HPDE6-E6E7 (cell line): ENCODE data around the gene TAB2.

Experiments used
- DNase-seq: peaks from one replicate; pipeline ENCODE4 v3.0.0; 2011; ENCODE audit warnings: missing footprints; ENCODE audit errors: extremely low spot score

The TAB2 gene

GRCh38 chr6:149317644-149318571, at the start of gene TAB2:
Gene TAB2, plus strand, starts transcription at chr6:149317712. Its CDS starts 52,286 bp downstream, at chr6:149369998.
- DNase-seq, result no peak

DNA sequence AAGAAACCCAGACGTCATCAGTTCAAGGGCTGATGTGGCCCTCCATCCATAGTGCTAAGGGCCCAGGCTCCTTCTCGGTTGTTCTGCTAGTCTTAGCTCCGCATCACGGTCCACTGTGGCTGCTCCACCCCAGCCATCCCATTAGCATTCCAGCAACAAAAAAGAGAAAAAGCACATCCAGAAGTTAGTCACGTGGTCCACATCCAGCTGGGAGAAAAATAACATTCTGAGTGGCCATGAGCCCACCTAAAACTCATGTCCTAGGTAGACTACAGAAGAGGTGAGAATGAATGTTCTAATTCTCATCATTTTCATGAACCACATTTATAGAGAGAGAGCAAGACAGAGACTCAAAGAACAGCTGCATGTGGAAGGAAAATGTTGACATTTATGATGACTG, 49.4 kb upstream of the TAB2 start:
- no peak for DNase-seq

DNA sequence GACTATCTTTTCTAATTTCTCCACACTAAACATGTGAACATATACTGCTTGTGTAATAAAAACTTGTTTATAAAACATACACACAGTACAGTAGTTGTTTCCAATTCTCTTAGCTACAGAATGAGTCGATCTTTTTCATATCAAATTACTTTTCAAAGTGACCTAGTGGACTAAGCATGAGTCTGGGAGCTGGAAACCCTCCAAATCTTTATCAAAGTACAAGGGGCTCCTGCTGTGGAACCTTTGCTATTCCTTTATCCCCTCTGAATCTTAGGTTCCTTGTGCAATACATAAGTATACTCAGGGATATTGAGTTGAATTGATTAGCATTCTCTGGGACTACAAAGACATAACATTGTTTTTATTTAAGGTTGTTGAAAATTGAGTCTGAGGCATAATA, 48.7 kb upstream of the TAB2 start:
- DNase-seq, result no peak

GRCh38 chr6:149270616-149271015, 46.9 kb upstream of the TAB2 start:
- no peak for DNase-seq

DNA sequence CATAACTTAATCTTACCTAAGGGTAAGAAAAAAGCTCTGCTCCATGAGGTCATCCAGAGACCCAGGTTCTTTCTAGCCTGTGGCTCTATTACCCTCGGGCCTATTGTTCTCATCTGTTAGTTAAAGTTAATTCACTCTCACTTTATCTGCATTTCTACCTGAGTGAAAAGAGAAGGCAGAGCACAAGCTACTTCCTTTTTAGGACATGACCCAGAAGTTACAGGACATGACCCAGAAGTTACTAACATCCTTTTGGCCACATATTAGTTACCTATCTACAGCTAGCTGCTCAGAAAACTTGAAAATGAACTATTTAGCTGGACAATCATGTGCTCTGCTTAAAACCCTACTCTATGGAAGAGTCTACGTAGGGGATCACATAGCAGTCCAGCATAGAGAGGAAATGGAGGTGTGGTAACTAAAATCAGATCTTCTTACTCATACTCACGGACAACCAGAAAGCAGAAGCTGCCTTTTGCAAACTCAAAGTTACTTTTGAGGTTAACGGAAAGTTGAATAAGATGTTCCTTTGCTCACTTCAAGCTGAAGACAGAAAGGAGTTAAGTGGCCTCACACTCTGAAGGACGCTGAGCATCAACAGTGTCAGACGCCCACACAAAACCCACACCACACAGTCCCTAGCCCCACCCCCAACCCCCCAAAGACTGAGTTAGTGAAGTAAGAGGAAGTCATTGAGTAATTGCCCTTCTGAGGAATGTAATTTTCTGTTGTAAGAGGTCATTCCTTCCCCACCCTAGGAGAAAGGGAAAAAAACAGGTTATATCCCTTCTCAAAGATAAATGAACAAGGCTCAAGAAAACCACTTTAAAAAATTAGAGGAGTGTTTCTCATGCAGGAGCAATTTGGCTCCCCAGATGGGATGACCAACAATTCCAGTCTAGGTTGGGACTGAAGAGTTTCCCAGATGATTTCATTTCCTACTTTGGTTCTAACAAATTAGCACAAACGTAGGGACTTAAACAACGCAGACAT, 45.9 kb upstream of the TAB2 start:
- no peak for DNase-seq

DNA sequence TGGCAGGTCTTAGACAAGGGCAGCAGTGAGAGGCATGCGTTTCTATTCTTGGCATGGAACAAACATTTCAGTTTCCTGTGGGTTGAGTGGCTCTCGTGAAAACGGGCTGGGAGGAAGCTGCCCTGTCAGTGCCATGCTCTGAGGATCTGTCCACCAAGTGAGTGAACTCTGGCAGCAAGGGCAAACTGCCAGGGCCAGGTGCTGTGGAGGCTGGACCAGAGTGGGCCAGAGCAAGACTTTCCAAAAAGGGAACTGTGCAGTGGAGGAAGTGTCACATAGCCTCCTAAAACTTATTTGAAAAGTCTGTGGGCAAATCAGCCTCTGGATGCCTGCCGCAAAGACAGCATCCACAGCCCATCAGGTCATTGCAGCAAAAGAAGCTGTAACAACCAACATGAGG, 44.2 kb upstream of the TAB2 start:
- no peak for DNase-seq

DNA sequence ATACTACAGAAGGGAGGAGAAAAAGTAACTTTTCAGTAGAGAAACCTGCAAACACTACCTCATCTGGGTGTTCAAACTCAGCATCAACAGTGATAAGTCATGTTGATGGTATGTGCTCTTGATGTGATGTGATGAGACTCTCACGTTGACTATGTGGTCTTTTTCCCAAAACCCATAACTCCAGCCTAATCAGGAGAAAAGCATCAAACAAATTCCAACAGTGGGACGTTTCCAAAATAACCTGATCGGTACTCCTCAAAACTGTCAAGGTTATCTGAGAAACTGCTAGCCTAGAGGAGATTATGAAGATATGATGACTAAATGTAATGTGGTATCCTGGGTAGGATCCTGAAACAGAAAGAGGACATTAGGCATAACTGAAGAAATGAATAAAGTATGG, 41.9 kb upstream of the TAB2 start:
- DNase-seq, result no peak

DNA sequence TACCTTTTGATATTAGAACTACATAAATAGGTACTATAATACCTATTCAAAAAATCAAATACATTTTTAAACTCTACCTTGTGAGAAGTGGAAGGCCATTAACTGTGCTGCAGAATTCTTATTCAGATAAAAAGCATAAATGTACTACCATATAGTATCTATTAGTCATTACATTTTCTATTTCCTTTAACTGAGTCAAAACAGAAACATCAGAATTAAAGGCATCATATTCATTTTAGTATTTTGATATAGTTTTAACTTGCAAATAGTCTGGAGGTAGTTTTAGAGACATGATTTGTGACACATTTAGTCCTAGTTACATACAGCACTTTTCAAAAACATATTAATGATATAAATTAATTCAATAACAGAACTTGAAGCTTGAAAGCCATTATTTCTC, 39.9 kb upstream of the TAB2 start:
- DNase-seq, result no peak

- DNase-seq, result no peak
Observed at GRCh38 chr6:149278997-149279396, 38.5 kb upstream of the TAB2 start.

DNA sequence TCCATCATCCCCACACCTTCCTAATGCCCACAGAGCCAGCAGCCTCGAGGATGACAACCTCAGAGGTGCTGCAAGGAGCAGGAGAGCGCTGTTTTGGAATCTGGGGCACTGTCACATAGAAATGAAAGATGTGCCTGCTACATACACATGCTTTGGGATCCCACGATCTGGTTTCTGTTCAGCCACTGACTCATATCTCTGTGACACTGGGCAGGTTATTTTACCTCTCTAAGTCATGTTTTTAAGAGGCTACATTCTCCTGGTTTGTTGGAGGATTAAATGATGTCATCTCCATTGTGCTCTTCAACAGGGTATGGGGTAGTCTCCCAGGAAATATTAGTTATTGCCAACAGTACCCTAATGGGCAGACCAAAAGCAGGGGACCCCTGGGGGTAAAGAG, 32.6 kb upstream of the TAB2 start:
- no peak for DNase-seq

GRCh38 chr6:149285626-149286025, 31.9 kb upstream of the TAB2 start:
- DNase-seq, result no peak

DNA sequence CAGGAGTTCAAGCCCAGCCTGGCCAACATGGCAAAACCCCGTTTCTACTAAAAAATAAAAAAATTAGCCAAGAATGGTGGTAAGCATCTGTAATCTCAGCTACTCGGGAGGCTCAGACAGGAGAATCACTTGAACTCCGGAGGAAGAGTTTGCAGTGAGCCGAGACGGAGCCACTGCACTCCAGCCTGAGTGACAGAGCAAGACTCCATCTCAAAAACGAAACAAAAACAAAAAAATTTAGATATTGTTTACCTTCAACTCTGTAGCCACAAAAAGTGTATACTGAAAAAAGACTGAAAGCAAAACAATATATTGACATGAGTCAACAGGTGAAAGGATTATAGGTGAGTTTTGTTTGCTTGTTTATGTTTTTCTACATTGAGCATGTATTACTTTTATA, 30.6 kb upstream of the TAB2 start:
- no peak for DNase-seq

DNA sequence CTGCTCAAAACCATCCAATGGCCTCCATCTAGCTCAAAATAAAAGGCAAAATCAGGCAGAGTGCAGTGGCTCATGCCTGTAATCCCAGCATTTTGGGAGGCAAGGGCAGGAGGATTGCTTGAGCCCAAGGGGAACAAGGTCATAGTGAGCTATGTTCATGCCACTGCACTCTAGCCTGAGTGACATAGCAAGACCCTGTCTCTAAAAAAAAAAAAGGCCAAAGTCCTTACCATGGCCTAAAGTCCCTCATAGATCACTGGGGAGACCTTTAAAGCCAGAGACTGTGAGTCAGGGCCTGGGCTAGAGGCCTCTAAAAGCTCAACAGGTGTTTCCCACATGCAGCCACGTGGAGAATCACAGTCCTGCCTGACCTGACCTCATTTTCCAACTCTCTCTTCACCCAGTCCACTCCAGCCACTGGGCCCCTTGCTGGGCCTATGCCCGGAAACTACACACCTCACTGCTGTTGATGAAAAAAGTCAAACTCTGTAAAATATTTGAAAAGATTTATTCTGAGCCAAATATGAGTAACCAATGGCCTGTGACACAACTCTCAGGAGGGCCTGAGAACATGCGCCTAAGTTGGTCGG, 28.2 kb upstream of the TAB2 start:
- DNase-seq, result no peak

- DNase-seq, result no peak
Observed at GRCh38 chr6:149289966-149290365, 27.5 kb upstream of the TAB2 start.

DNA sequence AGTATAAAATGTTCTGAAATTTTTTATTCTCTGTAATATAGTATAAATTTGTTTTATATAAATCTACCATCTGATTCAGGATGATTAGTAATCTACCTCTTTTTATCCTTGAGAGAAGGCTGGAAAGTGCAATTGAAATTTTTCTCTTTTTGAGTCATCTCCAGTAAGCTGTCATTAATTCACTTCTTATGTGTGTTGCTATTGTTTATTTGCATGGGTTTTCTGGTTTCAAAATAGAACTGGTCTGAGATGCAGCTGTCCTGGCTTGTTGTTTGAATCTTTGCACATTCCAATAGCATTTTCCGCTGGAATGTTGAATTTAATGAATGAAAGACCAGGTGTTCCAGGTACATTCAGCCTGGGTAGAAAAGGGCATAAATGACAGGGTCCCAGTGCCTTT, 24.3 kb upstream of the TAB2 start:
- DNase-seq, result peak; percentile 44

DNA sequence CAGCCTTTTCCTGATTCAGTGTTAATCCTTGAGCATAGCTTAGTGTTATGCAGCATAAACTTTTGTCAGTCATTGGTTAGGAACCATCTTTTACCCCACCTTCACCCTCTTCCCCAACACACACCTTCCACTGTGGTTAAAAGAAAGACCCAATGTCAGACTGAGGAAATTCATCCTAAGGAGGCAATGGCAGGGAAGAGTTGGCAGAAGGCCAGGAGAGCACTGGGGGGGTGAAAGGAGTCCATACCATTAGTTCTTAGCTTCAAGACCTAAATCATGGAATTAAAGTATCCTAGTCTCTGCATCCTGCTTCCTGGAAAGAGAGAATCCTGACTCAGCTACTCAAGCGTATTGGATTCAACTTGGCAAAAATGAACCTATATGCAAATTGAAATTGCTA, 16.9 kb upstream of the TAB2 start:
- no peak for DNase-seq

DNA sequence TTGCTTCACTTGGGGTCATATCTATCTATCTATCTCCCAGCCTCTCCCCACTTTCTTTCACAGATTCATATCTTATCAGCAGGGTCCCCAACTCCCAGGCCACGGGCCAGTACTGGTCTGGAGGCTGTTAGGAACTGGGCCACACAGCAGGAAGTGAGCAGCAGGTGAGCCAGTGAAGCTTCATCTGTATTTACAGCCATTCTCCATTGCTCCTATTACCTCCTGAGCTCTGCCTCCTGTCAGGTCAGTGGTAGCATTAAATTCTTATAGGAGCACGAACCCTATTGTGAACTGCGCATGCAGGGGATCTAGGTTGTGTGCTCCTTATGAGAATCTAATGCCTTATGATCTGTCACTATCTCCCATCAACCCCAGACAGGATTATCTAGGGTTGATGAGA, 14.8 kb upstream of the TAB2 start:
- no peak for DNase-seq

- no peak for DNase-seq
Observed at GRCh38 chr6:149303468-149303867, 14.0 kb upstream of the TAB2 start.

DNA sequence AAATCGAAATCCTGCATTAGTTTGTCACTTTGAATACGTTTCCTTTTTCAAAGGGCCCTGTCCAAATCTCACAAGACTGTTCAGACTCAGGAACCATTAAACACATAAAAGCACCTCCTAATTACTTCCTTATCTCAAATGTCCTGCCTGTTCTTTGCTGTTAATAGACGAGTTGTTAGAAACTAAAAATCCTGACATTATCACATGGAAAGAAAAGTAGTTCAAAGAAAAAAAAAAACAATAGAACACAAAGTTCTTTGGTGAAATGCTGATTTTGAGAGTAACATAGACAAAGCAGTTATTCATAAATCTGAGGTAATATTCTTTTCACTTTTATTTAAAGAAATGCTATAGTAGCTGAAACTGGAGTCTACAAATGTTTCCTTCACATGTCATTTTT, 12.1 kb upstream of the TAB2 start:
- no peak for DNase-seq

GRCh38 chr6:149306967-149307366, 10.5 kb upstream of the TAB2 start:
- no peak for DNase-seq

GRCh38 chr6:149311293-149311692, 6.2 kb upstream of the TAB2 start:
- no peak for DNase-seq

DNA sequence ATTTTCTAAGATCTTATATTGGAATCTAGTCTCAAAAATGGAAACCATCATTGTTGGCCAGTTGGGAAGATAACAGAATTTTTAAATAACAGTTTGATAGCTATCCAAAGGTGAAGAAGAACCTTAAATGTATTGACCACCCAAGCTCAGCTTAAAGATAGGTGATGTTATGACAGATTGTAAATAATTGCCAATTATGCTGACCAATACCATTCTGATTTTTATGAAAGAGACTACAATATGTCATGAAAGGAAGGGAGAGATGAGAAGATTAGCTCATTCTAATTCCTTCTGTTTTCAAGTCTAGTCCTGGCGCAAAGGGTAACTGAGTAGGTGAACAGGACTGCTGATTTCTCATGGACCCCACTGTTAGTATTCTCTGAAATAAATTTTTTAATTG, 5.7 kb upstream of the TAB2 start:
- DNase-seq, result no peak
